NCI-H2029 treated with DMSO at 0.1 percent for 48 hours (cell line): Measurements from ENCODE around the gene FNBP1L.

Experiments used
- DNase-seq: peaks from one replicate; lab custom pipeline; 2025; lab: John Stamatoyannopoulos, UW

Gene FNBP1L

DNA sequence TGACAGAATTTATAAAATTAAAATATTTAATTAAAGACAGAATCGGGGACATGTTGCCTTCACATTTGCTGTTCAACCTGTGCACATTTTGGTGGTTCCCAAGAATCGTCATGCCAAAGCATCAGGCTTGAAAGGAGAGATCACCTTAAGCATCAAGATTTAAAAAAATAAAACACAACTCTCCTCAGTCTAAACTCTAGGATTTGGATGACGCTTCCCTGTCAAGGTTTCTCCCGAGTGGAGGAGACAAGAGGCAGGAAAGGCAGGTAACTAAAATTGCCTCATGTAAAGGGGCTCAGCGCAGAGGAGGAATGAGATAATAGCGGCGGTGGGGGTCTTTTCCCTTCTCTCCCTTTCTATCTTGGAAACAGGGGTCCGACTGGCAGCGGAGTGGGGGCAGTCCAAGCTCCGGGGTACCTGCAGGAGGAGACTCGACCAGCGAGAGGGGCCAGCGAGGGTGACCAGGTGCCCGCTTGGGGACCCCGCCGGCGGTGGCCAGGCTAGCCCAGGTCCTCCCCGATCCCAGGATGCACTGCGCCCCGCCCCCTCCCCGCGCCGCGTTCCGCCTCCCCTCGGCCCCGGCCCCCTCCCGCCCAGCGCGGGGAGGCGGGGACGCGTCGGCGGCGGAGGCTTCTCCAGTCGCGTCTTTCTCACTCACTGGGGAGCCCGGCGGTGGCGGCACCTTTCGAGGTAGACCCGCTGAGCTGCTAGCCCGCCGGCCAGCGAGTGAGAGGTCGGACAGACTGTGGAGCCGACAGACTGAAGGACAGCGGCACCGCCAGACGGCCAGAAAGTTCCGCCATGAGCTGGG lies at the start of gene FNBP1L:
FNBP1L (plus strand) TSS at position 638 of the 811 bp plus-strand sequence; CDS start at position 802, 164 bp downstream.
- peak; percentile 85 for DNase-seq

DNA sequence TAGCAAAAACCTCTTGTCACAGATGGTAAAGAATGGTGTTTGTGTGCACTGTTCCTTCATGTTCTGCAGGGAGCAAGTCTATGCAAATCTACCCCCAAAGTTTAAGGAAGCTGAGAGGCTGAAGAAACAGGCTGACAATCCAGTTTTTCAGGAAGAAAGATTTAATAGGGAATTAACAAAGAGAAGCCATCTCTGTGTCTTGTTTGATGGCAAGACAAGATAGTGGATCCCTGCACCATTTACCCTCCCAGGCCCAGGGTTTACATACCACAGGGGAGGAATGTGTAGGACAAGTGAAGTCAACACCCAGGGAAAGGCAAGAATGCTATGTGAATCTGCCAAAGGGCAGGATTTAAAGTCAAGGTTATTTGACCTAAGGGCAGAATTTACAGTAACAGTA lies 48.1 kb upstream of the FNBP1L start:
- DNase-seq: no peak

DNA sequence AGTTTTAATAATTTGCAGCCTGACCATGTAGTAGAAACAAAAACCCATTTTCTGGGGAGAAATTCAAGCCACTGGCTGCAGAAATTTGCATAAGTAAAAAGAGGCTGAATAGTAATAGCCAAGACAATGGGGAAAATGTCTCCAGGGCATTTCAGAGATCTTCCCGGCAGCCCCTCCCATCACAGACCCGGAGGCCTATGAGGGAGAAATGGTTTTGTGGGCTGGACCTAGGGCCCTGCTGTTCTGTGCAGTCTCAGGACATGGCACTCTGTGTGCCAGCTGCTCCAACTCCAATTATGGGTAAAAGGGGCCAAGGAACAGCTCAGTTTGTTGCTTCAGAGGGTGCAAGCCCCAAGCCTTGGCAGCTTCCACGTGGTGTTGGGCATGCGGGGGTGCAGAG lies 39.7 kb upstream of the FNBP1L start:
- no peak for DNase-seq

DNA sequence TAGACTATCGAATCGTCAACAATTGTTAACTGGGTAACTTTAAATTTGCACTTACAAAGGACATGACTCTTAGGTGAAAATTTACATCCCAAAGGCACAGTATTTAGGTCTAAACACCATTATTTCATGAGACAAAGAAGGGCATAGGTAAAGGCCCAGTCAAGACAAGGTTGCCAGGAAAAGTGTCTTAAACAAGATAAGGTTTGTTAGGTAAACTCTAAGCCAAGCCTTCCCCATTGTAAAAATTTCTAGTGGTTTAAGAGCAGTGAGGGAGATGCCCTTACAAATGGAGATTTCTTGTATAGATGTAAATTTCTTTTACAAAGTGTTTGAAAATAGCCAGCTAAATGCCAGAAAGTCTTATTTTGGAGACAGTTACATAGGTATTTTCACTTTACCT lies 36.9 kb upstream of the FNBP1L start:
- DNase-seq: no peak

DNA sequence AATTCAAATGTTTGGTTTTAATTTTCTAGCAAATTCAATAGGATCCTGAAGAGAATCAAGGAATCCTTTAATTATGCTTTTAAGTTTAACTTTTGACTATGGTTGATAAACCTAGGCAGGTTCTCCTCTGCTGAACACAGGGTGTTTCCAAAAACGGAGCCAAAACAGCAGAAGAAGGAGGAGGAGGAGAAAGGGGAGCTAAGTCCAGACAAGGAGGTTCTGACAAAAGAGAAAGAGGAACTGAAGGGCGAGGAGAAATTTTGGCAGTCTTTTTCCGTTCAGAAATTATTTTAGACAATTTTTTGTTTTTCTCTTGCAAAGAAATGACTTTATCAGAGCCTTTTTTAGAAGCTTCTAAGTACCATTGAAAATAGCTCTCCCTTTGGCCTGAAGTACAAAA lies 33.2 kb upstream of the FNBP1L start:
- DNase-seq: no peak

DNA sequence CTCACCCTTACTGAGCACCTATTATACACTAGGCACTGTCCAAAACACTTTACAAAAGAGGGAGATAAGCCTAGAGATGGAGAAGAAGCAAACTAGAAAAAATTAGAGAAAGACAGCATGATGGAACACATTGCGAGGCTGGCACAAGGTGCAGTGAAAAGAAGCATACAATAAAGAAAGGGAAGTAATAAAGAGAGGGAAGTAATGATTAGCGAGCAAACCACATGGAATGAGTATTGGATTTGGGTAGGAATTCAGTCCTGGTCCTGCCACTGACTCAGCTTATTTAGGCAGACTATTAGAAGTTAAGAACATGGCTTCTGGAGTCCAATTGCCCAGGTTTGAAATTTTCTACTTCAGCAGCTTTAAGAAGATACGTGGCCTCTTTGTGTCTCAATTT lies 32.6 kb upstream of the FNBP1L start:
- no peak for DNase-seq

- DNase-seq: no peak
Observed at GRCh38 chr1:93416183-93416582, 31.7 kb upstream of the FNBP1L start.

DNA sequence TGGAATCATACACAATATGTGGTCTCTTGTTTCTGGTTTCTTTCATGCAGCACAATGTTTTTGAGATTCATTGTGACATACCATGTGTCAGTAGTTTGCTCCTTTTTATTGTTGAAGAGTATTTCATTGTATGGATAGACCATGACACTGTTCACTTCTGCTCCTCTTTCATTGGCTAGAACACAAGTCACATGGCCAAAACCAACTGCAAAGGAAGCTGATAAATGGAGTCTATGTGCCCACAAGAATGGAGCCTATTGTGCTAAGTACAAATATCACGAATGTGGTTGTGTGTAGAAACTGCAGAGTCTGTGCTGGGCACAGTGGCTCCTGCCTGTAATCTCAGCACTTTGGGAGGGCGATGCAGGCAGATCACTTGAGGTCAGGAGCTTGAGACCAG lies 28.6 kb upstream of the FNBP1L start:
- no peak for DNase-seq

DNA sequence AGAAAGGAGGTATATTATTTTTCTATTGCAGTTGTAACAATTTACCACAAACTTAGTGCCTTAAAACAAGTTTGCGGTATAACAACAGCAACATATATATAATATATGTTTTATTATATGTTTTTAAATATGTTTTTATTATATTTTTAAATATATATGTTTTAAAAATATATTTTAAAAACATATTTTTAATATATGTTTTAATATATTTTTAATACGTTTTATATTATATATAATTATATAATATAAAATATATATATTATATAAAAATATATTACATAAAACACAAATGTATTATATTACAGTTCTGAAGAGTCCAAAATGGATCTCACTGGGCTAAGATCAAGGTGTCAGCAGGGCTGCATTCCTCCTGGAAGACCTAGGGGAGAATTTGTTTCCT lies 27.5 kb upstream of the FNBP1L start:
- DNase-seq: no peak

GRCh38 chr1:93426181-93426580 lies 21.7 kb upstream of the FNBP1L start:
- DNase-seq: no peak

DNA sequence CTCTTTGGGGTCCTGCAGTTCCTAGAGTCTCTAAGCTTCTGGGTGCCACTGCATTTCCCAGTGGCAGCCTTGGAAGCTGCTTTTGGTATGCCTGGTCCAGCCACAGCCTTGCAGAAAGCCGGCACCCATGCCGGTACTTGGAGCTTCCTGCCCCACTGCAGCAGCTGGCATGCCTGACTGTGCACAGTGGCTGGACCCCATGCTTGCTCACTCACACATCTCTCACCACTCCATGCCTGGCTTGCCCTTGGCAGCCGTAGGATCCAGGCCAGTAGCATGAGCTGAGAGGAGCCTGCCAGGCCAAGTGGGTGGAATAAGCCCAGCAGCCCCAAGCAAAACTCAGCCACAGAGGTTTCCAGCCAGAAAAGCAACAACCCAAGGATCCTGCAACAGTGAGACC lies 20.3 kb upstream of the FNBP1L start:
- DNase-seq: no peak

DNA sequence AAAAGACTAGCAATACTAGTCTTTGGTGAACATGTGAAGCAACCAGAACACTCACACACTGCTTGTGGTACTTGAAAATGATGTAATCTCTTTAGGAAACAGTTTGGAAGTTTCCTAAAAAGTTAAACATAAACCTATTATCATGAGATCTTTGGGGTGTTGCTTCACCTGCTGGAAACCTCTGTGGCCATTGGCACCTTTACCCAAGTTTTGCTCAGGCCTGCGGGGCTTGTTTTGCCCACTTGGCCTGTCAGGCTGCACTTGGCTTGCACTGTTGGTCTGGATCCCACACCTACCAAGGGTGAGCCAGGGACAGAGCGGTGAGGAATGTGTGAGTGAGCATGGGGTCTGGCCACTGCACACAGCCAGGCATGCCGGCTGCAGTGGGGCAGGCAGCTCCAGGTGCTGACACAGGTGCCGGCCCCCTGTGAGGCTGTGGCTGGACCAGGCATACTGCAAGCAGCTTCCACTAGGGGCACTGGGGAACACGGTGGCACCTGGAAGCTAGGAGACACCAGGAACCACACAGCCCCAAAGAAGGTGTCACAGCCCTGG lies 14.4 kb upstream of the FNBP1L start:
- no peak for DNase-seq

- no peak for DNase-seq
Observed at GRCh38 chr1:93434088-93434487, 13.8 kb upstream of the FNBP1L start.

- no peak for DNase-seq
Observed at GRCh38 chr1:93434987-93435386, 12.9 kb upstream of the FNBP1L start.

- DNase-seq: no peak
Observed at GRCh38 chr1:93435443-93435842, 12.5 kb upstream of the FNBP1L start.

GRCh38 chr1:93436496-93436895 lies 11.4 kb upstream of the FNBP1L start:
- no peak for DNase-seq

- peak; percentile 38 for DNase-seq
Observed at GRCh38 chr1:93437976-93438605, 9.8 kb upstream of the FNBP1L start.

DNA sequence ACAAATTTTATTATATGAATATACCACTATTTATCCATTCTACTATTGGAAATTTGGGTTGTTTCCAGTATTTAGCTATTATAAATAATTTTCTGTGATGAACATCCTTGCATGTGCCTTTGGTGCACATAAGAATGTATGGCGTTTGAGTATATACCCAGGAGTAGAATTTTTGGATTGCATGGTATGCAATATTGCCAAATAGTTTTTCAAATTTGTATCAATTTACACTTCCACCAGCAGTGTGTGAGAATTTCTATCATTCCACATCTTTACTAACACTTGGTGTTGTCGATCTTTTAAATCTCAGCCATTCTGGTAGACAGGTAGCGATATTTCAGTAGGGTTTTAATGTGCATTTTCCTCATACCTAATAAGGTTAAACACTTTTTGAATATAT lies 9.2 kb upstream of the FNBP1L start:
- DNase-seq: no peak

- no peak for DNase-seq
Observed at GRCh38 chr1:93440272-93440671, 7.6 kb upstream of the FNBP1L start.

GRCh38 chr1:93440706-93441105 lies 7.2 kb upstream of the FNBP1L start:
- DNase-seq: no peak

DNA sequence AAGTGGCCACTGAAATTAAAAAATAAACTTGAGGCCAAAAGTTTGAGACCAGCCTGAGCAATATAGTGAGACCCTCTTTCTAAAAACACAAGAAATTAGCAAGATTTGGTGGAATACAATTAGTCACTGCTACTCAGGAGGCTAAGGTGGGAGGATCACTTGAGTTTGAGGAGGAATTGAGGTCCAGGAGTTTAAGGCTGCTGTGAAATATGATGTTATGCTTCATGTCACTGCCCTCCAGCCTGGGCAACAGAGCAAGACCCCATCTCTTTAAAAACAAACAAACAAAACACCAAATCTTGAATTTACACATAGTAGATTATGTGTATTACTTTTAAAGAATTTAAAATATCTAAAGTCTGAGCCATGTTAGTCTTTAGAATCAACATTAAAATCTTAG lies 6.3 kb upstream of the FNBP1L start:
- no peak for DNase-seq

GRCh38 chr1:93442008-93442666 lies 5.8 kb upstream of the FNBP1L start:
- DNase-seq: no peak

GRCh38 chr1:93442741-93443140 lies 5.2 kb upstream of the FNBP1L start:
- DNase-seq: no peak
